HepG2 (cell line): ENCODE results near the gene RETN. TPM values are rescaled to one million over a fixed set of nuclear protein-coding genes. Genes with fewer than 3 reads are reported as not detected.

Experiments used
- FLYWCH1 ChIP-seq: sonication (generic); formaldehyde crosslinking; IDR thresholded peaks from 2 replicates; pipeline ENCODE4 v1.8.1; 2023; ENCODE audit warnings: mild to moderate bottlenecking, missing genetic modification reagents
- GLI4 ChIP-seq: sonication (generic); formaldehyde crosslinking; IDR thresholded peaks from 2 replicates; pipeline ENCODE4 v1.5.1; 2020; ENCODE audit warnings: missing genetic modification reagents, mild to moderate bottlenecking, moderate library complexity, borderline replicate concordance
- HMGXB3 ChIP-seq: sonication (generic); formaldehyde crosslinking; IDR thresholded peaks from 2 replicates; pipeline ENCODE4 v1.4.0; 2020; ENCODE audit warnings: missing genetic modification reagents, borderline replicate concordance
- HMGXB4 ChIP-seq, 2 experiments: sonication (generic) in 1 of 2; formaldehyde crosslinking in 1 of 2; IDR thresholded peaks; 2 replicates each; pipeline versions ENCODE4 v1.4.0 to v1.6.1; 2018 to 2020; ENCODE audit warnings: missing genetic modification reagents in 2 of 2, borderline replicate concordance in 1 of 2, low read depth in 1 of 2, mild to moderate bottlenecking in 1 of 2, missing biosample characterization in 1 of 2
- HNF4A ChIP-seq: sonication (generic); formaldehyde crosslinking; IDR thresholded peaks from 2 replicates; pipeline ENCODE4 v1.4.0; 2020; ENCODE audit warnings: missing genetic modification reagents
- IKZF1 ChIP-seq: fragments of 450-650 bp; IDR thresholded peaks from 2 replicates; pipeline ENCODE4 v1.7.1; 2016
- IRX3 ChIP-seq: sonication (generic); formaldehyde crosslinking; IDR thresholded peaks from 2 replicates; pipeline ENCODE4 v1.8.1; 2023; ENCODE audit warnings: mild to moderate bottlenecking, low read depth, missing genetic modification reagents, borderline replicate concordance
- KMT2B ChIP-seq: IDR thresholded peaks from 2 replicates; pipeline ENCODE4 v1.6.1; 2016; ENCODE audit warnings: missing genetic modification reagents, missing compliant biosample characterization
- SALL1 ChIP-seq: sonication (generic); formaldehyde crosslinking; IDR thresholded peaks from 2 replicates; pipeline ENCODE4 v1.8.0; 2022; ENCODE audit warnings: mild to moderate bottlenecking, missing genetic modification reagents
- ZFP82 ChIP-seq: sonication (generic); formaldehyde crosslinking; IDR thresholded peaks from 2 replicates; pipeline ENCODE4 v1.5.1; 2020; ENCODE audit warnings: mild to moderate bottlenecking, missing genetic modification reagents, borderline replicate concordance
- ZNF564 ChIP-seq: sonication (generic); formaldehyde crosslinking; IDR thresholded peaks from 2 replicates; pipeline ENCODE4 v1.8.1; 2023; ENCODE audit warnings: mild to moderate bottlenecking, missing genetic modification reagents
- ZNF616 ChIP-seq: sonication (generic); formaldehyde crosslinking; IDR thresholded peaks from 2 replicates; pipeline ENCODE4 v1.5.0; 2020; ENCODE audit warnings: low read depth, mild to moderate bottlenecking, missing genetic modification reagents
- ZNF619 ChIP-seq: sonication (generic); formaldehyde crosslinking; IDR thresholded peaks from 2 replicates; pipeline ENCODE4 v1.4.0; 2020; ENCODE audit warnings: mild to moderate bottlenecking, missing genetic modification reagents
- ZNF761 ChIP-seq: sonication (generic); formaldehyde crosslinking; conservative IDR thresholded peaks from 2 replicates; pipeline ENCODE4 v1.4.0; 2020; ENCODE audit warnings: mild to moderate bottlenecking, missing genetic modification reagents
- ZNF766 ChIP-seq: sonication (generic); formaldehyde crosslinking; IDR thresholded peaks from 2 replicates; pipeline ENCODE4 v1.5.0; 2020; ENCODE audit warnings: missing genetic modification reagents, borderline replicate concordance
- ZNF790 ChIP-seq: sonication (generic); formaldehyde crosslinking; IDR thresholded peaks from 2 replicates; pipeline ENCODE4 v1.8.0; 2022; ENCODE audit warnings: missing genetic modification reagents, mild to moderate bottlenecking, borderline replicate concordance
- ZXDC ChIP-seq: sonication (generic); formaldehyde crosslinking; IDR thresholded peaks from 2 replicates; pipeline ENCODE4 v1.5.0; 2020; ENCODE audit warnings: mild to moderate bottlenecking, missing genetic modification reagents
- polyA plus RNA-seq, 8 experiments: library from polyadenylated mRNA; depleted of rRNA in 3 of 8; stranded (reverse) in 7 of 8; unstranded in 1 of 8; fragments of >200 nt; fragmentation: Illumina TruSeq in 4 of 8; extraction: Trizol in 4 of 8; gene quantifications; 2 replicates each; pipeline versions ENCODE4 v1.2.1 to v1.2.3, GENCODE V29; 2011 to 2016; ENCODE audit warnings: low read depth in 4 of 8, missing spikeins in 1 of 8, mixed read lengths in 1 of 8; ENCODE audit not compliant: insufficient read depth in 1 of 8
- total RNA-seq, 5 experiments: library from RNA; depleted of rRNA; stranded (reverse); fragments of >200 nt; fragmentation: Illumina TruSeq; extraction: Trizol; gene quantifications; 2 replicates each; pipeline ENCODE4 v1.2.3, GENCODE V29; 2016; ENCODE audit warnings: low read depth in 1 of 5

Gene RETN
- total and polyA plus RNA-seq, 2 of the 13 experiments (the other 11 are each of a cell fraction or from before 2014, with no cell fraction given), result not detected

GRCh38 chr19:7636691-7637373 is 32.0 kb upstream of the RETN start, which contains the start of gene STXBP2 (continued):
- TF ChIP-seq ZFP82 (CRISPR knock-in tag) (peak; percentile 88; the same call in 1 of the 2 replicates), ZNF564 (CRISPR knock-in tag) (peak; percentile 81; the same call in 1 of the 2 replicates), ZNF761 (CRISPR knock-in tag) (peak; percentile 71; the same call in 1 of the 2 replicates), ZNF790 (peak; percentile 58; the same call in 1 of the 2 replicates), HNF4A (CRISPR knock-in tag) (no peak), HMGXB3 (peak; percentile 54; the same call in 1 of the 2 replicates), FLYWCH1 (CRISPR knock-in tag) (no peak), SALL1 (CRISPR knock-in tag) (peak; percentile 81), IKZF1 (no peak), ZNF619 (no peak), ZNF616 (CRISPR knock-in tag) (0 out of 2 replicates have a peak, but pooled peaks have one; percentile 84), ZNF766 (peak; percentile 83; the same call in 1 of the 2 replicates), GLI4 (no peak), IRX3 (CRISPR knock-in tag) (0 out of 2 replicates have a peak, but pooled peaks have one; percentile 60), KMT2B (CRISPR knock-in tag) (no peak; the same call in 1 of the 2 replicates), ZXDC (0 out of 2 replicates have a peak, but pooled peaks have one; percentile 37), HMGXB4 (CRISPR knock-in tag; IDR thresholded peaks at IDR 0.05; ENCODE audit: borderline replicate concordance in 1 of 2, low read depth in 1 of 2) (peak; percentile 53 to 68; a peak in 3 of 4 replicates)
